RWPE2 (cell line): ENCODE results near the gene KIF16B.

Source experiments
- ATAC-seq: fragments of 200-7000 bp; cut with Tn5 transposase; 3 replicates; pipeline ENCODE4 v1.9.1; 2021; ENCODE audit warnings: low read depth
- DNase-seq: peaks from one replicate; pipeline ENCODE4 v3.0.0-alpha.2; 2020; ENCODE audit warnings: low spot score
- H3K27ac ChIP-seq: fragments of 450-650 bp; 2 replicates; pipeline ENCODE4 v1.5.1; 2017; ENCODE audit warnings: mild to moderate bottlenecking; ENCODE audit not compliant: poor library complexity, severe bottlenecking
- H3K27me3 ChIP-seq: fragments of 250-450 bp; sonication (Bioruptor Pico); 2 replicates; pipeline ENCODE4 v1.5.1; 2021; ENCODE audit warnings: mild to moderate bottlenecking, moderate library complexity; ENCODE audit not compliant: insufficient read depth, poor library complexity, severe bottlenecking
- H3K36me3 ChIP-seq: fragments of 250-450 bp; sonication (Bioruptor Pico); 2 replicates; pipeline ENCODE4 v1.5.1; 2020; ENCODE audit warnings: low read depth, mild to moderate bottlenecking, moderate library complexity
- H3K4me1 ChIP-seq: fragments of 250-450 bp; sonication (Bioruptor Pico); 2 replicates; pipeline ENCODE4 v1.5.1; 2021; ENCODE audit warnings: mild to moderate bottlenecking, moderate library complexity; ENCODE audit not compliant: insufficient read depth, poor library complexity, severe bottlenecking
- H3K4me3 ChIP-seq: fragments of 250-450 bp; sonication (Bioruptor Pico); 2 replicates; pipeline ENCODE4 v1.5.1; 2021; ENCODE audit warnings: mild to moderate bottlenecking, moderate library complexity; ENCODE audit not compliant: severe bottlenecking
- H3K9me3 ChIP-seq: fragments of 250-450 bp; sonication (Bioruptor Pico); 2 replicates; pipeline ENCODE4 v1.5.1; 2021; ENCODE audit warnings: mild to moderate bottlenecking, moderate library complexity; ENCODE audit not compliant: severe bottlenecking
- TF ChIP-seq, protein P1 (sequence below): fragments of 450-650 bp; IDR thresholded peaks from one replicate; pipeline ENCODE4 v1.5.1; 2017; ENCODE audit warnings: mild to moderate bottlenecking, moderate library complexity; ENCODE audit not compliant: poor library complexity, severe bottlenecking

Gene KIF16B

DNA sequence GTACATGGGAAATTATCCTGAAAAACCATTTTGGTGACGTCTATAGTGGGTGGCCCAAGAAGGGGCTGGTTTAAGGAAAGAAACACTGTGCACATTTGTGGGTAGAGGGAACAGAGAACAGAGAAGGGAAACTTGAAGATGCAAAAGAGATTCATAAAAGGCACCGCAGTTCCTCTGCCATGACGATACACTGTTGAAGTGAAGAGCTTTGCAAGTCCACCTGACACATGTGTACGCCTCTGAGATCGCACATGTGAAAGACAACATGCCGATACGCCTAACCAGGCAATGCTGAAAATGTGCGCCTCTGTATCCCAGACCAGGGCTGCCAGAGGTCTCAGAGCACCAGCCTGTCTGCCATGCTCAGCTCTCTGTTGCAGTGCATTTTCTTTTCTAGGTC, 180.9 kb downstream of the KIF16B start:
- TF ChIP-seq, protein P1, sequence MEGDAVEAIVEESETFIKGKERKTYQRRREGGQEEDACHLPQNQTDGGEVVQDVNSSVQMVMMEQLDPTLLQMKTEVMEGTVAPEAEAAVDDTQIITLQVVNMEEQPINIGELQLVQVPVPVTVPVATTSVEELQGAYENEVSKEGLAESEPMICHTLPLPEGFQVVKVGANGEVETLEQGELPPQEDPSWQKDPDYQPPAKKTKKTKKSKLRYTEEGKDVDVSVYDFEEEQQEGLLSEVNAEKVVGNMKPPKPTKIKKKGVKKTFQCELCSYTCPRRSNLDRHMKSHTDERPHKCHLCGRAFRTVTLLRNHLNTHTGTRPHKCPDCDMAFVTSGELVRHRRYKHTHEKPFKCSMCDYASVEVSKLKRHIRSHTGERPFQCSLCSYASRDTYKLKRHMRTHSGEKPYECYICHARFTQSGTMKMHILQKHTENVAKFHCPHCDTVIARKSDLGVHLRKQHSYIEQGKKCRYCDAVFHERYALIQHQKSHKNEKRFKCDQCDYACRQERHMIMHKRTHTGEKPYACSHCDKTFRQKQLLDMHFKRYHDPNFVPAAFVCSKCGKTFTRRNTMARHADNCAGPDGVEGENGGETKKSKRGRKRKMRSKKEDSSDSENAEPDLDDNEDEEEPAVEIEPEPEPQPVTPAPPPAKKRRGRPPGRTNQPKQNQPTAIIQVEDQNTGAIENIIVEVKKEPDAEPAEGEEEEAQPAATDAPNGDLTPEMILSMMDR, result no peak
- peaks cover 3% of the 10 kb centered on the region; the same call in 1 of the 2 replicates for H3K36me3 ChIP-seq
- no peak for DNase-seq
- no peak overlapping the region for H3K27ac ChIP-seq
- H3K27me3 ChIP-seq, result no peaks in the 10 kb centered on the region
- no peak overlapping the region for H3K4me3 ChIP-seq
- H3K9me3 ChIP-seq, result no peaks in the 10 kb centered on the region
- no peak for ATAC-seq
- H3K4me1 ChIP-seq, result no peaks in the 10 kb centered on the region

GRCh38 chr20:16390991-16391390, 182.3 kb downstream of the KIF16B start:
- no peak for DNase-seq
- Histone ChIP-seq H3K4me3 (no peak overlapping the region), H3K4me1 (no peaks in the 10 kb centered on the region), H3K36me3 (peaks cover 3% of the 10 kb centered on the region; the same call in 1 of the 2 replicates), H3K27me3 (no peaks in the 10 kb centered on the region), H3K9me3 (no peaks in the 10 kb centered on the region), H3K27ac (no peak overlapping the region)
- TF ChIP-seq, protein P1, result no peak
- no peak for ATAC-seq

GRCh38 chr20:16388731-16389130, 184.5 kb downstream of the KIF16B start:
- TF ChIP-seq, protein P1, result no peak
- Histone ChIP-seq H3K36me3 (peaks cover 3% of the 10 kb centered on the region; the same call in 1 of the 2 replicates), H3K9me3 (no peaks in the 10 kb centered on the region), H3K27me3 (no peaks in the 10 kb centered on the region), H3K4me1 (no peaks in the 10 kb centered on the region), H3K4me3 (no peak overlapping the region), H3K27ac (no peak overlapping the region)
- no peak for DNase-seq
- no peak for ATAC-seq

- H3K27ac ChIP-seq, result no peak overlapping the region
- TF ChIP-seq, protein P1, result no peak
- no peaks in the 10 kb centered on the region for H3K9me3 ChIP-seq
- no peak for DNase-seq
- ATAC-seq, result no peak
- peaks cover 3% of the 10 kb centered on the region; the same call in 1 of the 2 replicates for H3K36me3 ChIP-seq
- H3K4me1 ChIP-seq, result no peaks in the 10 kb centered on the region
- H3K27me3 ChIP-seq, result no peaks in the 10 kb centered on the region
- no peak overlapping the region for H3K4me3 ChIP-seq
These were observed 185.6 kb downstream of the KIF16B start for GRCh38 chr20:16387666-16388065.

DNA sequence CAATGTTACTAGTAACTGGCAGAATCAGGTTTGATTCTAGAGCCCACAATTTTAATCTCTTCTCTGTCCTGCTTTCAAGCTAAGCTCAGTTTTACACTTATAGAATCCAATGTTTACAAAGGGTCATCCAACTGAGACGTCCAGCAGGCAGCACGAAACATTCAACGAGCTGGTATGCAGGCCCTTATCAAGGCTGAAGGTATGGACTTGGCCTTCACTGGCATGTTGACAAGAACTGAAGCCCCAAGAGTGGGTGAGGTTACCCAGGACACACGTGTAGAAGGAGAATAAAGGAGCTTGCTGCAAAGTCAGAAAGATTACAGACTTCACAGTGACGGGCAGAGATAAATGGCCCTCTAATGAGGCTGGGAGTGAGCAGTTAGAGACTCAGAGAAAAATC, 187.4 kb downstream of the KIF16B start:
- Histone ChIP-seq H3K27me3 (no peaks in the 10 kb centered on the region), H3K36me3 (peaks cover 3% of the 10 kb centered on the region; the same call in 1 of the 2 replicates), H3K4me3 (no peak overlapping the region), H3K4me1 (no peaks in the 10 kb centered on the region), H3K9me3 (no peaks in the 10 kb centered on the region), H3K27ac (no peak overlapping the region)
- DNase-seq, result no peak
- TF ChIP-seq, protein P1, result no peak
- ATAC-seq, result no peak
